Stimulated activated CD4-positive, alpha-beta T cell treated with anti-CD3 and anti-CD28 coated beads, Interleukin-4, amount 100 ng/mL, for 4 hours (primary cell): ENCODE data around the gene ATXN7L3B.

Experiments used
- DNase-seq, 2 experiments: peaks; one replicate each; pipeline ENCODE4 v3.0.0-alpha.2; 2020

Gene ATXN7L3B

GRCh38 chr12:74552201-74552600 is 14.6 kb downstream of the ATXN7L3B start:
- DNase-seq: no peak

- no peak for DNase-seq
Measured at GRCh38 chr12:74559728-74560127, 22.1 kb downstream of the ATXN7L3B start.

GRCh38 chr12:74563927-74564326 is 26.3 kb downstream of the ATXN7L3B start:
- DNase-seq: no peak

GRCh38 chr12:74578486-74578885 is 40.9 kb downstream of the ATXN7L3B start:
- DNase-seq: no peak

- no peak for DNase-seq
Measured at GRCh38 chr12:74579446-74579845, 41.8 kb downstream of the ATXN7L3B start.

- DNase-seq: no peak
Measured at GRCh38 chr12:74579981-74580380, 42.3 kb downstream of the ATXN7L3B start.

- DNase-seq: no peak
Measured at GRCh38 chr12:74581439-74581838, 43.8 kb downstream of the ATXN7L3B start.

- DNase-seq: no peak
Measured at GRCh38 chr12:74584483-74585062, 46.9 kb downstream of the ATXN7L3B start.

- DNase-seq: no peak
Measured at GRCh38 chr12:74586251-74586650, 48.6 kb downstream of the ATXN7L3B start.
